ENCODE results near the gene GLG1. TPM values are rescaled to one million over a fixed set of nuclear protein-coding genes. Genes with fewer than 3 reads are reported as not detected.

The GLG1 gene
- total RNA-seq, 1 experiment from 2014 or later, result 135 TPM

DNA sequence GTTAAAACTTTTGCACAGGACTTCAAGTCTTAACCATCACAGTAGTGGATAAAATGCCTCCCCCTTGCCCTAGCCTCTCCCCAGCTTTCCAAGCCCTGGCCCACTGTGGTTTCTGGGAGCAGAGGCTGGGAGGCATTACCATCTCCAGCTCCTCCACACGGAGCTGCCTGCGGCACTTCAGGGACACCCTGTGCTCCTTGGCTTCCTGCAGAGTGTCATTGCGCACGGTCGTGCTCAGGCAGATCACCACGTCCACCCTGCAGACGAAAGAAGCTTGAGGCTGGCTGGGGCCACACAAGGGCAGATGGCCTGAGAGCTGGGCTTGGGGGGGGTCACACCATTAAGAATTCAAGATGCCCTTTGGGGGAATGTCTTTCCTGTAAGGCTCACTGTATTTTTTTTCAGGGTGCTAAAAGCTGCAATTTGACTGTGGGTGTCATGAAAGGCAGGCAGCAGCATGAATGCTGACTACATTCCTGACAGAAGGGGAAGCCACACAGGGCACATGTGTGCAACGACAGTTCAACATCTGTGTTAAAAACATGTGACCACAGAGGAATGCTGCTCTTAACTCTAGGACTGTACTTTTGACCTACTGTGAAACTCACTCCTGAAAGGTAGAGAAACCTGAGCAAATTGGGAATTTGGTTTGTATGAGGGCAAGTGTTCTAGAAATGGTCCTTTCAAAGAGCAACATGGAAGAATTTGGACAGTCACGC, 137.9 kb downstream of the GLG1 start:
- WGBS (ENCODE audit: extremely low coverage, insufficient read length, low lambda C conversion rate), result no CpG with 5 or more reads among the region's 9 CpGs
- no peaks in the 10 kb centered on the region for H3K4me1 Mint-ChIP-seq
- Histone ChIP-seq H3K4ac (ENCODE audit: low read depth, low read length) (no peak overlapping the region), H3K27ac (ENCODE audit: insufficient read length, low read depth, low read length) (no peak overlapping the region), H3K79me2 (ENCODE audit: insufficient read depth, low read length) (no peaks in the 10 kb centered on the region), H2BK12ac (ENCODE audit: insufficient read length, low read depth, low read length) (no peak overlapping the region), H3K56ac (ENCODE audit: insufficient read length, low read depth, low read length) (no peak overlapping the region), H3K4me1 (ENCODE audit: insufficient read depth, low read length) (no peaks in the 10 kb centered on the region), H3K23ac (ENCODE audit: insufficient read length, low read depth, low read length) (no peak overlapping the region), H4K20me1 (ENCODE audit: control insufficient read depth, insufficient read depth, insufficient read length) (no peaks in the 10 kb centered on the region), H3K9ac (ENCODE audit: extremely low read depth, insufficient read length, low read length) (no peak overlapping the region), H2BK120ac (ENCODE audit: low read depth, low read length, poor library complexity, severe bottlenecking) (no peak overlapping the region), H4K91ac (ENCODE audit: insufficient read length, low read depth, low read length) (no peak overlapping the region), H4K5ac (ENCODE audit: insufficient read length, low read depth, low read length) (no peak overlapping the region), H2AK5ac (ENCODE audit: insufficient read length, low read length) (no peak overlapping the region), H2BK5ac (ENCODE audit: insufficient read length, low read length) (no peak overlapping the region), H3K18ac (ENCODE audit: insufficient read length, low read depth, low read length) (no peak overlapping the region), H3K79me1 (ENCODE audit: insufficient read depth, low read depth, low read length, poor library complexity, severe bottlenecking) (no peaks in the 10 kb centered on the region), H3T11ph (ENCODE audit: low read length) (no peak overlapping the region), H3K27me3 (ENCODE audit: insufficient read depth, low read length) (no peaks in the 10 kb centered on the region), H3K23me2 (ENCODE audit: insufficient read length, low read depth, low read length, poor library complexity, severe bottlenecking) (no peaks in the 10 kb centered on the region), H2BK20ac (ENCODE audit: low read depth, low read length, poor library complexity, severe bottlenecking) (no peak overlapping the region), H3K9me3 (ENCODE audit: control insufficient read depth, low read depth, low read length) (no peaks in the 10 kb centered on the region), H4K8ac (replicated peaks; ENCODE audit: insufficient read length, low read depth, low read length) (no peak overlapping the region), H2AFZ (ENCODE audit: low read length) (no peak overlapping the region), H3K4me2 (ENCODE audit: insufficient read depth, insufficient read length, low read length) (no peak overlapping the region), H3K14ac (ENCODE audit: insufficient read depth, low read length) (no peak overlapping the region), H2BK15ac (ENCODE audit: low read depth, low read length) (no peak overlapping the region)
- no peaks in the 10 kb centered on the region for H3K27me3 Mint-ChIP-seq (ENCODE audit: low read depth)
- H3K4me3 Mint-ChIP-seq, result no peak overlapping the region
- DNase-seq, result no peak
- peaks cover 50 to 94% (median 81%) of the 10 kb centered on the region in 3 experiments; a peak in 6 of 7 replicates for H3K36me3 Mint-ChIP-seq (ENCODE audit: insufficient read depth in 1 of 3, low read depth in 3 of 3)
- TF ChIP-seq, protein P1, sequence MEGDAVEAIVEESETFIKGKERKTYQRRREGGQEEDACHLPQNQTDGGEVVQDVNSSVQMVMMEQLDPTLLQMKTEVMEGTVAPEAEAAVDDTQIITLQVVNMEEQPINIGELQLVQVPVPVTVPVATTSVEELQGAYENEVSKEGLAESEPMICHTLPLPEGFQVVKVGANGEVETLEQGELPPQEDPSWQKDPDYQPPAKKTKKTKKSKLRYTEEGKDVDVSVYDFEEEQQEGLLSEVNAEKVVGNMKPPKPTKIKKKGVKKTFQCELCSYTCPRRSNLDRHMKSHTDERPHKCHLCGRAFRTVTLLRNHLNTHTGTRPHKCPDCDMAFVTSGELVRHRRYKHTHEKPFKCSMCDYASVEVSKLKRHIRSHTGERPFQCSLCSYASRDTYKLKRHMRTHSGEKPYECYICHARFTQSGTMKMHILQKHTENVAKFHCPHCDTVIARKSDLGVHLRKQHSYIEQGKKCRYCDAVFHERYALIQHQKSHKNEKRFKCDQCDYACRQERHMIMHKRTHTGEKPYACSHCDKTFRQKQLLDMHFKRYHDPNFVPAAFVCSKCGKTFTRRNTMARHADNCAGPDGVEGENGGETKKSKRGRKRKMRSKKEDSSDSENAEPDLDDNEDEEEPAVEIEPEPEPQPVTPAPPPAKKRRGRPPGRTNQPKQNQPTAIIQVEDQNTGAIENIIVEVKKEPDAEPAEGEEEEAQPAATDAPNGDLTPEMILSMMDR (conservative IDR thresholded peaks at IDR 0.05), result no peak
- H3K27ac Mint-ChIP-seq, result peak overlapping the region in 2 of 3 experiments; percentile 20 to 83; a peak in 3 of 7 replicates
- H3K9me3 Mint-ChIP-seq, result no peaks in the 10 kb centered on the region

All from H9 (cell line).